HG03135 (cell line): ENCODE results near the gene SPHK1.

Source experiments
- ATAC-seq: cut with Tn5 transposase; IDR thresholded peaks from one replicate; pipeline ENCODE4 v1.9.1; 2021; ENCODE audit warnings: mild to moderate bottlenecking, moderate library complexity; ENCODE audit not compliant: unreplicated experiment

Gene SPHK1

DNA sequence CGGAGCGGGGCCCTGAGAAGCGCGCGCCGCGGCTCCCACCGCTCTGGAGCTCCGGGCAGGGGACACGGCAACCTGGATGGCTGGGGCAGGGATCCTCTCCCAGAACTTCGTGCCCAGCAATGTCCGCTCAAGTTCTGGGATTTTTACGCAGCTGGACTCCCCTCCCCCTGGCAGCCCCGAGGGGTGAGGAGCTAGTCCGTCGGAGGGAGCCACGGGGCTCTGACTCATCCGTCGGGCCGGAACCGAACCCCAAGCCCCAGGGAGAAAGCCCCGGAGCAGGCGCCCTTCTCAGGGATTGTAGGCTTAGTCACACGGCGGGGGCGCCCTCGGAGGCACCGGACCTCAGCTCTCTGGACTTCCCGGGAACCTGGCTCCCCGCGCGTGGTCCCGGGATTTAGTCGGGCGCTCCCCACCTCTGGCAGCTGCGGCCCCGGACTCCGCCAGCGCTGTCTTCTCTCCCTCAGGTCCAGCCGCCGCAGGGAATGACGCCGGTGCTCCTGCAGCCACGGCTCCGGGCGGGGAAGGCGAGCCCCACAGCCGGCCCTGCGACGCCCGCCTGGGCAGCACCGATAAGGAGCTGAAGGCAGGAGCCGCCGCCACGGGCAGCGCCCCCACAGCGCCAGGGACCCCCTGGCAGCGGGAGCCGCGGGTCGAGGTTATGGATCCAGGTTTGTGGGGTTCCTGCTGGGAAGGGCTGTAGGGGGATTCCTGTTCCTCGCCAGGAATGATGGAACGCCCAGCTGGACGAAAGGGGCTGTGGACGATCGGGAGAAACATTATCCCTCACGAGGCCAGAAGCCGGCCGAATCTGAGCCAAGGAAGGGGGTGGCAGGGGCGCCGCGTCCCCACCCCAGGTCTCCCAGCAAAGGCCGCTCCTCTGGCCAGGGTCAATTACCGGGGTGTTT lies 830 bp downstream of the SPHK1 start:
- ATAC-seq: no peak

GRCh38 chr17:76385892-76386786 lies 1.7 kb downstream of the SPHK1 start:
- no peak for ATAC-seq

GRCh38 chr17:76386966-76387765 lies 2.8 kb downstream of the SPHK1 start:
- no peak for ATAC-seq

DNA sequence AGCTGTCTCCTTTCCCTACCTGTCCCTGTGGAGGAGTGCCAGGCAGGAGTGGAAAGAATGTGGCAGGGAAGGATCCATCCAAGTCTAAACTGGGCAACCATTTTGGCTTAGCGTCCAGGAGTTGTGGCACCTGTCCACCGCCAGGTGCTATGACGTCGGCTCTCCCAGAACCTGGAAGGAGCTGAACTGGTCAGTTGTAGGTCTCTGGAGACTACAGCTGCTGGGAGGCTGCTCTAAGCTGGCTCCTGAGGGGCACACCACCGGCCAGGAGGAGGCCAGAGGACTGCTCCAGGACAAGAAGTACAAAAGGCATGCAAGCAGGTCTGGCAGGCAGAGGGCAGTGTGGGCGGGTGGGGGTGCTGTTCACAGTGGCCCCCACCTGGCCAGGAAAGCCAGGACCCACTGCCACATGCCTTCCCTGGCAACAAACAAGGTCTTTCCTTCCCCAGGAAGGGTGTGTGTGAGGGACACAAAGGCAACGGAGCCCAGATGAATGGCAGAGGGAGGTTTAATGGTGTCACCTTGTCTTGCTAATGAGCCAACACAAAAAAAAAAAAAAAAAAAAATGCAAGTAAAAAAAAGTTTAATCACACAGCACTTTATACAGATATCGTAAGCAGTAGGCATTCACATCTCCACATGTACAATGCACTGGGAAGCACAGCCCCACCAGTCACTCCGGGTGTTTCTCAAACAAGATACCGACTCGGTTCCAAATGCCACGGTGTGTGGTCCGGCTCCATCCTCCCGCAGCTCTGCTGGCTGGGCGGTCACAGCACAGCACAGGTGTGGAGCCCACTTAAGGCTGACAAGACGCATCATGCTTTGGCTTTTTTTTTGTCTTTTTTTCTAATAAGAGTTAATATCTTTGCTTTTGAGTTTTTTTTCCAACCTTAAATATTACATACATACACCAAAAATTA lies 4.8 kb downstream of the SPHK1 start:
- ATAC-seq: no peak

- ATAC-seq: no peak
Observed at GRCh38 chr17:76390003-76390421, 5.6 kb downstream of the SPHK1 start.

- ATAC-seq: no peak
Observed at GRCh38 chr17:76391200-76391715, 6.8 kb downstream of the SPHK1 start.

- no peak for ATAC-seq
Observed at GRCh38 chr17:76394166-76394565, 9.8 kb downstream of the SPHK1 start.

DNA sequence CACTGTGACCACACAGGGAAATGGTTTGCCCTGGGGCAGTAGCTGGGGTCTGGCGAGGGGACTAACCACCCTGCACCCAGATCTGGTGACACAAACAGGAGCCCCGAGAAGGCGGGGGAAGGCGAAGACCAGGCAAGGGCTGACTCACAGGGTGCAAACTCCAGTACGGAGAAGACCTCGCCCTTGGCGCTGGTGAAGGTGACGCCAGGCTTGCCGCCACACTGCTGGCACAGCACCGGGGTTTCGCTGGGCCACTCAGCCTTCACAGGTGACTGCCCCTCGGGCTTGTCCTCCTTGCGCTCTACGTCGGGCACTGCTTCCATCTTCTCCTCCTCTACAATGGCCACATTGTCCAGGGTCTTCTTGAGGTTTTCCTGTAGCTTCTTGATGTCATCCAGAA lies 11.6 kb downstream of the SPHK1 start:
- no peak for ATAC-seq

GRCh38 chr17:76397184-76397583 lies 12.8 kb downstream of the SPHK1 start:
- ATAC-seq: no peak

DNA sequence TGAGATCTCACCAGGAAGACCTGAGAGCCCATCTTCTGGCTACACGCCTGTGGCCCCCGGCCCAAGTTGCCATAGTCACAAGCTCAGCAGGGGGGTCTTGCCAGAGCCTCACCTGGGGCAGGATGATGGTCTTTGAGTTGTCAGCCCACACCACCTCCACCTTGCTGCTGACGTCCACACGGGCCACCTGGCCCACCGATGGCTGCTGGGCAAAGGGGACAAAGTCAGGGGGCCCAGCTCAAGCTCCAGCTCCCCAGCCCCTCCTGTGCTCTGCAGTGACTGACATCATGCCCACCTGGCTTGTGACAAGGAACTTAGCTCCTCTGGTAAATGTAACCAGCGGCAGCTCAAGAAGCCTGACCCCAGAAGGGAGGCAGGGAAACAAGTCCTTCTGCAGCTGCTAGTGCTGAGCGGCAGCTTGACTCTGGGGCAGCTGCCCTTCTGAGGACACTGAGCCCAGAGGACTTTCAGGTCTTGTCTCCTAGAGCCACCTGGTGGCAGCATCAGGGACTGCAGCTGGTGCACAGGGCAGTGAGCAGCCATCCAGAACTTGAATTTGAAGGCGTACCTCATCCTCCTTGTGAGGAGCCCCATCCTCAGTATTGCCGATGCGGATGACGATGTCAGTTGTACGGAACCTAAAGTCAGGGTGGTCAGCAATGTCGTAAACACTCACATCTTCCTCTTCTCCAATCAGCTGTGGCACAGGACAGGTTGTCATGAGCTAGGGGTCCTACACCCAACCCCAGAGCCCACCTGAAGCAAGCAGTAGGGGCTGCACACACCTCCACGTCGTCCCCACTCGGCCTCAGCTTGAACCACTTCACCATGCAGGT lies 13.5 kb downstream of the SPHK1 start:
- no peak for ATAC-seq

- ATAC-seq: no peak
Observed at GRCh38 chr17:76398523-76399174, 14.2 kb downstream of the SPHK1 start.

- ATAC-seq: no peak
Observed at GRCh38 chr17:76399175-76400172, 15.1 kb downstream of the SPHK1 start.

DNA sequence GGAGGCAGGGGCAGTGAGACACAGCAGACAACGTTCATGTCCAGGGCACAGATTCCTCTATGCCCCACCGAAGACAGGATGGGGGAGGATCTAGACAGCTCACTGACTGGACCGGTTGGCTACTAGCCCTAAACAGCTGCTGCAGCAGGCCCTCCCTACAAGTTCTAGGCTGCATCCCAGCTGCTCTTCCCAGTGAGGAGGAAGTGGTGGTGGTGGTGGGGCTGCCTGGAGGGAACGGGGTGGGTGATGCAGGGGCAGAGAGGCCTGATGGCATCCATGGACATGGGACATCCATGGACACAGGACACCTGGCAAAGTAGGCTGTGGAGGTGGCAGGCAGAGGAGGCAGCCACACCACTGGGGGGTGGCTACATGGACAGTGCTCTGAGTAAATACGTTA lies 18.3 kb downstream of the SPHK1 start:
- no peak for ATAC-seq

- ATAC-seq: no peak
Observed at GRCh38 chr17:76404256-76404655, 19.8 kb downstream of the SPHK1 start.

- no peak for ATAC-seq
Observed at GRCh38 chr17:76404976-76405563, 20.7 kb downstream of the SPHK1 start.

GRCh38 chr17:76405607-76405966 lies 21.2 kb downstream of the SPHK1 start:
- ATAC-seq: no peak
